ENCODE data around the gene OPHN1.

The OPHN1 gene

DNA sequence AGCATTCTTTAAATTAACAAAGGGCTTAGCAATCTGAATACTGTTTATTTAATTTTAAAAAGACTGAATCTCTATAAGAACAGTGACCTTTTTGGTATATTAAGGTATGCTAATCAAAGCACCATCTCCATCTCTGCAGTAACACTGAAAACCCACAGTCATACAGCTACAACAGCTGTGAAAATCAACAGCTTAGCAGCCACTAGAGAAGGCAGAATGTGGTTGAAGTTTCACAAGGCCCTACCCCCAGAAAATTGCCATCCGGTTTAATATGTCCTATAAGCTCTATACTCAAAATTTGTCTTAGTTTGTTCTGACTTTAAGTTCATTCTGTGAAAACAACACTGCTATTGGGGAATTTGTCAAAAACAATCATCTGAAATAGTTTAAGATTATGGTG is 128.7 kb downstream of the OPHN1 start:
- DNase-seq (ENCODE audit: low read depth): no peak
- TF ChIP-seq, protein P1, sequence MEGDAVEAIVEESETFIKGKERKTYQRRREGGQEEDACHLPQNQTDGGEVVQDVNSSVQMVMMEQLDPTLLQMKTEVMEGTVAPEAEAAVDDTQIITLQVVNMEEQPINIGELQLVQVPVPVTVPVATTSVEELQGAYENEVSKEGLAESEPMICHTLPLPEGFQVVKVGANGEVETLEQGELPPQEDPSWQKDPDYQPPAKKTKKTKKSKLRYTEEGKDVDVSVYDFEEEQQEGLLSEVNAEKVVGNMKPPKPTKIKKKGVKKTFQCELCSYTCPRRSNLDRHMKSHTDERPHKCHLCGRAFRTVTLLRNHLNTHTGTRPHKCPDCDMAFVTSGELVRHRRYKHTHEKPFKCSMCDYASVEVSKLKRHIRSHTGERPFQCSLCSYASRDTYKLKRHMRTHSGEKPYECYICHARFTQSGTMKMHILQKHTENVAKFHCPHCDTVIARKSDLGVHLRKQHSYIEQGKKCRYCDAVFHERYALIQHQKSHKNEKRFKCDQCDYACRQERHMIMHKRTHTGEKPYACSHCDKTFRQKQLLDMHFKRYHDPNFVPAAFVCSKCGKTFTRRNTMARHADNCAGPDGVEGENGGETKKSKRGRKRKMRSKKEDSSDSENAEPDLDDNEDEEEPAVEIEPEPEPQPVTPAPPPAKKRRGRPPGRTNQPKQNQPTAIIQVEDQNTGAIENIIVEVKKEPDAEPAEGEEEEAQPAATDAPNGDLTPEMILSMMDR (IDR thresholded peaks at IDR 0.05; ENCODE audit: insufficient read depth, low read depth, low read length, missing control alignments): no peak
- H3K4me3 ChIP-seq (ENCODE audit: low read depth, low read length): no peak overlapping the region

DNA sequence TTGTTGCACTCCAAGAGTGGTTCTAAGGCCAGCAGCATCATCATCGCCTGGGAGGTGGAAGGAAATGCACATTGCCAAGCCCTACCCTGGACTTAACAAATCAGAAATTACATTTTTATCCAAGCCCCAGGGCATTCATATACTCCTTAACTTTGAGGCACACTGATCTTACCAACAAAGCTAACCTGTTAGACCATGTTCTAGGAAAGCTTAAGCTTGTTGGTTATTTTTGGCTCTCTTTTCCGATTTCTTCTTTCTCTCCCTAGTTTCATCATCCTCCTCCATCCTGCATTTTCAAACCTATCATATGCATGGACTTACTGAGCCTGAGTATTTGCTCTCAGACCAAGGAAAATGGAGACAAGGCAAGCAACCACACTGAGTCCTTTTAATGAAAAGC is 133.4 kb downstream of the OPHN1 start:
- TF ChIP-seq, protein P1 (IDR thresholded peaks at IDR 0.05; ENCODE audit: insufficient read depth, low read depth, low read length, missing control alignments): no peak
- no peak for DNase-seq (ENCODE audit: low read depth)
- no peak overlapping the region for H3K4me3 ChIP-seq (ENCODE audit: low read depth, low read length)

DNA sequence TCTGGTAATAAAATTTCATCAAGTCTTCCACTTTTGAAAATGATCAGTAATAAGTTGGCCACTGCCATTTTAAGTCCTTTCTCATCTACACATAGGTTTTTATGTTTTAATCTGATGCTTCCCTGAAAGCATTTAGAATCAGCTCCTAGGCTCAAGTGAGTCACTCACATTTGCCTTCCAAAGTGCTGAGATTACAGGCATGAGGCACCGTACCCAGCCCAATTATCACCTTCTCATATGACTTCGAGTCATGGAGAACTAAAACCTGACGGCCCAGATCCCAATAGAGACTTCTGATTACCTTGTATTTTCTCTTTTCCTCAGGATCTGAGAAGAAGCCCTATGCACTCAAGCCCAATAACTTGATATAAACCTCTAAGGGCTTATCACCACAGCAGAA is 140.8 kb downstream of the OPHN1 start:
- DNase-seq (ENCODE audit: low read depth): no peak
- no peak overlapping the region for H3K4me3 ChIP-seq (ENCODE audit: low read depth, low read length)
- TF ChIP-seq, protein P1 (IDR thresholded peaks at IDR 0.05; ENCODE audit: insufficient read depth, low read depth, low read length, missing control alignments): no peak

DNA sequence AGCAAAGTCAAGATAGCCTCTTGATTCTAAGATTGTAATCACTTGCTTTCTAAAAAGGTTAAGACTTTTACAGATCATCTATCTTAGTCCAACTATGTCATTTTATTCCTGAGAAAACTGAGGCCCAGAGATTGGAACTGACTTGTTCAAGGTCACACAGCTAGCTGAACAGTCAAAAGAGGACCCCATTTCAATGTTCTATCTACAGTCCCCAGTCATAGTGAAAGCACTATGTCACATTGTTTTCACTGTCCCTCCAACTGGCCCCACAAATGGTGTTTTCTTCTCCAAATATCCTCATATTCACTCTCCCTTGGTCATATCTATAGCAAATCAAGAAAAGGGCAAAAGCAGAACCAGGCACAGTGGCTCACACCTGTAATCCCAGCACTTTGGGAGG is 145.2 kb downstream of the OPHN1 start:
- TF ChIP-seq, protein P1 (IDR thresholded peaks at IDR 0.05; ENCODE audit: insufficient read depth, low read depth, low read length, missing control alignments): no peak
- no peak for DNase-seq (ENCODE audit: low read depth)
- no peak overlapping the region for H3K4me3 ChIP-seq (ENCODE audit: low read depth, low read length)

DNA sequence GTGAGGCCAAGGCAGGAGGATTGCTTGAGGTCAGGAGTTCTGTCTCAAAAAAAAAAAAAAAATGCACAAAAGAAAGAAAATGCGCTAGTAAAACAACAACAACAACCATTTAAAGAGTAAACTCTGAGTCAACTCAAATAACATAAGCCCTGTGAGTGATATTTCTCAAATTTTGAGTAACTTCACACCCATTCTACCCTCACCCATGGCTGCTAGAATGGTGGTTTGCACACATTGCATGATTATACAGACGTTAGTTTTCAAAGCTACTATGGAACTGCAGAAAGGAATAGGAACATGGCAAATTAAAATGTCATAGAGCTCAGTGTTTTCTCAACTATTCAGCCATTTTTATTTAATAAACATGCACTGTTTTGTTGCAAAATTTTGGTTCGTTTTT is 145.9 kb downstream of the OPHN1 start:
- TF ChIP-seq, protein P1 (IDR thresholded peaks at IDR 0.05; ENCODE audit: insufficient read depth, low read depth, low read length, missing control alignments): no peak
- H3K4me3 ChIP-seq (ENCODE audit: low read depth, low read length): no peak overlapping the region
- DNase-seq (ENCODE audit: low read depth): no peak

DNA sequence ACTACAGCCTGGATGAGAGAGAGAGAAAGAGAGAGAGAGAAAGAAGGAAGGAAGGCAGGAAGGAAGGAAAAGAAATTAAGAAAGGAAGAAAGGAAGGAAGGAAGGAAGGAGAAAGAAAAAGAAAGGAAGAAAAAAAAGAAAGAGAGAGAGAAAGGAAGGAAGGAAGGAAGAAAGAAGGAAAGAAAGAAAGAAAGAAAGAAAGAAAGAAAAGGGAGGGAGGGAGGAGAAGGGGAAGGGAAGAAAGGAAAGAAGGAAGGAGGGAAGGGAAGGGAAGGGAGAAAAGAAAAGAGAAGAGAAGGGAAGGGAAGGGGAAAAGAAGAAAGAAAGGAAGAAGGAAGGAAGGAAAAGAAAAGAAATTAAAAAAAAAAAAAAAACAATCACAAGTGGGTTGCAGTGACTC is 146.3 kb downstream of the OPHN1 start:
- TF ChIP-seq, protein P1 (IDR thresholded peaks at IDR 0.05; ENCODE audit: insufficient read depth, low read depth, low read length, missing control alignments): no peak
- DNase-seq (ENCODE audit: low read depth): no peak
- no peak overlapping the region for H3K4me3 ChIP-seq (ENCODE audit: low read depth, low read length)

DNA sequence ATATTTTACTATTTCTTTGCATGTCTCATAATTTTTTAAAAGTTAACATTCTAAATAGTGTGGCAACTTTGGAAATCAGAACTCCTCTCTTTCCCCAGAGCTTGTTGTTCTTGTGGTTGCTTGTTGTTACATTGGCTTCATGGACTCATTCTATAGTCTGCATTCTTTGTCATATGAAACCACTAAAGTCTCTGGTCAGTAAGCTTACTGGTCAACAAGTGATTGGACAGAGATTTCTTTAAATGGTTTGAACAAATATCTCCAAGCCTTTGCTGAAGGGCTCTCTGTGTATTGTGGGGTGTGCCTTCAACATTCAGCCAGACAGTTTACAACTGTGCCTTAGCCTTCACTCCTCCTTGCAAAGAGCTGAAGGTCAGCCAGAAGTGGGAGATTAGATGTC is 147.2 kb downstream of the OPHN1 start:
- TF ChIP-seq, protein P1 (IDR thresholded peaks at IDR 0.05; ENCODE audit: insufficient read depth, low read depth, low read length, missing control alignments): no peak
- no peak for DNase-seq (ENCODE audit: low read depth)
- no peak overlapping the region for H3K4me3 ChIP-seq (ENCODE audit: low read depth, low read length)

All from GM12865 (cell line).